NCI-H2196 treated with DMSO at 0.1 percent for 48 hours (cell line): Measurements from ENCODE around the gene ST6GALNAC3.

ENCODE experiments used
- DNase-seq: peaks from one replicate; lab custom pipeline; 2025; ENCODE audit not compliant: unreplicated experiment; lab: John Stamatoyannopoulos, UW

The ST6GALNAC3 gene

GRCh38 chr1:76568573-76569238, 494.2 kb downstream of the ST6GALNAC3 start:
- DNase-seq, result no peak

DNA sequence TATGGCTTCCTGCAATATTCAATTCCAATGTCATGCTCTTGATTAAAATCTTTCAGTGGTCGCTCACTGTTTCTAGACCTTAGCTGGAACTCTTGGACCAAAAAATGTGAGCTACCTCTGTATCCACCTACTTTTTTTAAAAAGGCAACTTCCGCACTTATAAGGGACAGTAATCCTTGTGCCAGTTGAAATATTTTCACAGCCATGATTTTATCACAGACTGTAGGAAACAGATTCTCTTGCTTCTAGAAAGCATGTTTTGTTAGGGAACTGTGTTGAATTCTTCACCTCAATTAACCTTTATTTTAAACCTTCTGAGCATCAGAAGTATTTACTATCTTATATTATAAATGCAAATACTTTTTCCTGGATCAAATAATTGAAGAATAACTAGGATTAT, 496.7 kb downstream of the ST6GALNAC3 start:
- no peak for DNase-seq

DNA sequence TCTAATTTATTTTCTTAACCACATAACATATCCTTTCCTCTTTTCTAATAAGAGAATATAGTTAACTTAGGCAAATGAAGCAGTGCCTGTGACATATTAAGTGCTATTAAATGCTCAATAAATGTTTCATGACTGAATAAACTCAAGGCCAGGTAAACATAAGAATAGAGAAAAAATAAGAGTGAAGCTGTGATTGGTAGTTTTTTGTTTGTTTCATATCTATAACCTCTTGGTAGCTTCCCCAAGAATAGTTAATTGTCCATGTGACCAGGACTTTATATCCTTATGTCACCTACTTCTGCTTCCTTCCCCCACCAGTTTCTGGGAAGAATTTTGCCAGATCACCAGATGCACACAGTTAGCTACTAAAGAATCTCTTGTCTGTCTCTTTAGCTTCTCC, 497.7 kb downstream of the ST6GALNAC3 start:
- DNase-seq, result no peak

DNA sequence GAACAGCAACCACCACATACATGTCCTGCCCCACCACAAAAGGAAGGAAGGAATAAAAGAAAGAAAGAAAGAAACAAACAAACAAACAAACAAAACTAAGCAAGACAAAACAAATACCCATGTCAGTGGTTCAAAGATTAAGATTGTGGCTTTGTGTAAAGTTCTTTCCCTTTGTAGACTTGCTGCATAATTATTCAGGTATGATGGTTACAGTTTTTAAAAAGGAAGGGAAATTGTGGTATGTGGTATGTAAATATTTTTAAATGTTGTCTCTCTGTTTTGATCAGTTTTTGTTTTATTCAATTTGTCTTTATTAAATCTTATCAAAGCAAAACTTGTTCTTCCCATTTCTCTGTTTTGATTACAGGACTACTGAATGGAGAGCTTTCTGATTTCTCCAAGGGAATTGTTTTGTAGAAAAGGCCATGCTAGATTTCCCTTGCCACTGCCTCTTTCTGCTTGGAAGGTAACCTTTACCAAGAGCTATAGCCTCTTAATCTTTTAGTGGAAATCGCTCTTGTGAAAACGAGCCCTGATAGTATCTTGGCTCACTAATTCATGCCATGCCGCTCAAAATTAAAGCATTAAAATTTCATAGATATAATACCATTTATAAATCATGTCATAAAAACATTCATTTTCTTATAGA, 502.5 kb downstream of the ST6GALNAC3 start:
- DNase-seq, result no peak

DNA sequence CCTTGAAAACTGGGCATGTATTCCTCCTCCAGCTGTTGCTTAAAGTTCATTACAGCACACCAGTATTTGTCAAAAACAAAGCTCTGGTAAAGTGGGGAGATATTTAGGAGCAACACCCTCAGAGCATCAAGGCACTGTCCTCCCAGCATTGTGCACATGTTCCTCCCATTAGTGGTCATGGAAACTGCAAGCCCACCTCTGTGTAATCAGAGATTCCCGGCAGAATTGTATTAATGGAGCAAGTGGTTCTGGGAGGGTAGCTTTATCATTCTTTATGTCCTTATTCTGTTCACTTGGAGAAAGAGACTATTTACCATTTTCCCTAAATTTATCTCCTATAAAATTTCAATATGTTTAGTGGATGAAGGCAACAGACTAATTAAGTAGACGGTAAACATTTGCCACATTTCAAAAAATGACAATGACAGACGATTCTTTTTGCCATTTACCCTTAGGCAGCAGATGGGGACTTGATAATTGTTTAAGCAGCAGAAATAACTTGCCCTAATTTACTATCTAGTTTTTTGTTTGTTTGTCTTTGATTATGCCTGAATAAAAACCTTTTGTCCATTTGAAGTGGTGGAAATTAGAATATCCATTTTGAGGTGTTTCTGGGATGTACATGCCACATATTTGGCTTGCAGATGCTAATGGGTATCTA, 503.1 kb downstream of the ST6GALNAC3 start:
- DNase-seq, result no peak

DNA sequence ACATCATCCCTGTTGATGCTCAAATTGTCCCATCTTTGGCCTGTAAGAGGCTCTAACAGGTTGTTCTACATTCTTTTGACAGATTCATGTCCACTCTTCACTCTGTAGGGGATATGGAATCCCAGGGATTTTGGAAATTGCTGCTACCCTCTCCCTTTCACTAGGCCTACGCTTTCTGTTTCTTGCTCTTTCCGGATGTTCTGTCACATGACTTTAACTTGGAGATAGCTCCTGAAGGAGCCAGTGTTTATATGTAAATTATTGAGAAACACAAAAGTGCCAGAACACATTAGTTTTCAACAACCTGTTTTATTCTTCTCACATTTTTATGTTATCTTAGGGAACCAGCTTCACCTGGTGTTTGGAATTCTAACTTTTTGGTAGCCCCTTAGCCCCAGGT, 505.7 kb downstream of the ST6GALNAC3 start:
- DNase-seq, result no peak

- DNase-seq, result no peak
These were observed 507.2 kb downstream of the ST6GALNAC3 start for GRCh38 chr1:76581712-76582111.

DNA sequence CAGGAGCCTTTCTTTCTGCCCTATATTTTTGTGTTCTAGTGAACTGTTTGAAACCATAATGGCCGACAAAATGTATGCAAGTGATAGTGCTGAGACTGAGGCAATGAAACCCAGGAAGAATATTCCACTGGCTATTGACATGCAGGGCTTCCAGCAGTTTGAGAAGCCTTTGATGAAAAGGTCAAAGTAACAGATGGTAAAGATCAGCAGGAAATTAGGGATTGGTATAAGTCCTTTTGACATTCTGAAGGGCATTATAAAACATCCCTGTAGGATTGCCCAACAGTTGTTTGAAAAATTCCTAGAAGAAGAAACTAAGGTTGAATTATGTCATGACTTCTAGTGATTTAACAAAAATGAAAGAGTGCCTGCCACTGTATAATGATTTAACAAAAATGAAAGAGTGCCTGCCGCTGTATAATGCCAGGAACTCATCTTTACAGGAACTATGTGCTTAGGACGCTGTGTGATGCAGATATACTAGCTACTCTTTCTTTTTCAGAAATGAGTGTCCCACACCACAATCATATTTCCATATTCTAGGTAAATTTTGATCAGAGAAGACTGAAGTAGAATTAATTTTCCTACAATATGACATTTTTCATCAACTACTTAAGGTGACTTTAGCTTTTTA, 508.8 kb downstream of the ST6GALNAC3 start:
- no peak for DNase-seq

DNA sequence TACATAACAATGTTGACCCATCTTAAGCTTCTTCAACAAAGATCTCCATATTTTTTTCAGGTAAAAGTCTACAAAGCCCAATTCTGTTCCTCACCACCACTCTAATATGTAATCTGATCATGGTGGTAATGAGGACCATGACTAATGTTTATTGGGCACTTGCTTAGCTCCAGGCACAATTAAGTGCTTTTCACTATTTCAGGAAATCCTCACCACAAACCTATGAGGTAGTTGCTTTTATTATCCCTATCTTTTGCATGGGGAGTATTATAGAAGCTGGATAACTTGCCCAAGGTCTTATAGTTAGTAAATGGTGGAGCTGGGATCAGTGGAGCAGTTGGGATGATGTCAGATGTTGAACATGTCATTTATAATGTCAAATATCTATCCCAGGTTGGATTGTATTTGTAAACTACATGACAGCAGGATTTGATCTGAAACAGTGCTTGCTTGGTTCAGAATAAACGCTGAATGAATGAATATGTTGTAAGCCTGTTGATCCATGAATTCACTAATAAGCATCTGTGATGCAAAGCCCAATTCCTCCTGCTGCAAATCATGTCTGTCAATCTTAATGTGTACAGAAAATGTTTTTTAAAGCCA, 509.4 kb downstream of the ST6GALNAC3 start:
- DNase-seq, result no peak

GRCh38 chr1:76585980-76586674, 511.6 kb downstream of the ST6GALNAC3 start:
- no peak for DNase-seq

- no peak for DNase-seq
These were observed 512.7 kb downstream of the ST6GALNAC3 start for GRCh38 chr1:76587212-76587611.

DNA sequence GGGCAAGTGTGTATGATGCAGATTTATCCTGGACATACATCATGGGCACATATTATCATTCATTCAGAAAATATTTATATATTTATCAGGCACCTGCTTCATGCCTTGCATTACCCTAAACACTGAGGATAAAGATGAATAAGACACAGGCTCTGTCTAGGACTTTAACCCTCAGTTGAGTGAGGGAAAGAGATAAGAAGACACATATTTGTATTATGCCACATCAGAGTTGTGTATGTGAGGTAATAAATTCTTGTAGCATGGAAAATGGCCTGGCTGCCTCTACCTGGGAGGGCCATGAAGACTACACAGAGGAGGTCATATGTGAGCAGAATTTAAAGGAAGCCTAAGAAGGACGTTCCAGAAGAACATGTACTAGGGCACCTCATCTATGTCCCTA, 516.9 kb downstream of the ST6GALNAC3 start:
- DNase-seq, result no peak

DNA sequence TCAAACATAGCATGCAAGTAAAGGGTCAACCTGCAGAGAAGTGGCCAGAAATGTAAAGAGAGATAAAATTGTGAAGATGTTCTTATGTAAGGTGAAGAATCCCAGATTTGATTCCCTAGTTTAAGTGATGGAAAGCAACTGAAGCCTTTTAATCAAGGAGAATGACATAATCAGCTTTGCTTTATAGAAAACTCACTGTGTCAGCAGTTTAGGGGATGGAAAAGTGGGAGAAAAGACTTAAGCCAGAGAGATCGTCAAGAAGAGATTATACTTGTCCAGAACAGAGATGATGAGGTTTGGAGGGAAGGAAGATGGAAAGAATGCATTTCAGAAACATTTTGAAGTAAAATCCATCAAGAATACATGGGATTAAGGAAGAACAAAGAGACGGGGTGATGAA, 517.4 kb downstream of the ST6GALNAC3 start:
- DNase-seq, result no peak

DNA sequence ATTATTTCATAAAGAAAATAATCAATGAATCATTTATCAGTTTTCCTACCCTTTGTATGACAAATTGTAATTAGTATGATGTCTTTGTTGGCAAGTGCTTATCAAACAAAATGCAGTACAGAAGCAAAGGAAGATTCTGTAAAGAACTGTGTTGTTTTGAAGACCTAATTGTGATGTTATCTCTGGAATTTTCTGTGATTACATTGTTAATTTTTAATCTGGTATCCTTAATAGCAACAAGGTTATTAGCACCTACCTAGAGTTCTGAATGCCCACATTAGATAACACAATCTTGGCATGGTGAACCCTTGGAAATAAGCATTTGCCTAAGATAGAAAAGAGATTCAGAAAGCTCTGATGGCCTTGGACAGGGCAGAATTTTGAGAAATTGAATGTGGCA, 518.6 kb downstream of the ST6GALNAC3 start:
- DNase-seq, result no peak

DNA sequence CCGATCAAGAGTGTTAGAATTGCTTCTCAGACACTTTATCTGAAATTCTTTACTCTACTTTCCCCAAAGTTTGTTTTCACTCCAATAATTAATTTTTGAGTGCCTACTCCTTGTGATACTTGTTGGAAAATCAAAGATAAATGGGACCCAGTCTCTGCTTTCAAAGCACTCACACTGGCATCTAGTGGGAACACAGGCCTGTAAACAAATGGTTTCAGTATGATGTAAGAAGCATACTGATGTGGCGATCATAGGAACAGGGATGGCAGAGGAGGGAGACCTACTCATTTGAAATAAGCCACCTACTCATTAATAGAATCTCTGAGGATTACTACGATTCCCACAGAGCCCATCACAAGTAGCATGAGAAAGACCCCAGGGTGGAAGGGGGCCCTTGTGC, 519.1 kb downstream of the ST6GALNAC3 start:
- no peak for DNase-seq

DNA sequence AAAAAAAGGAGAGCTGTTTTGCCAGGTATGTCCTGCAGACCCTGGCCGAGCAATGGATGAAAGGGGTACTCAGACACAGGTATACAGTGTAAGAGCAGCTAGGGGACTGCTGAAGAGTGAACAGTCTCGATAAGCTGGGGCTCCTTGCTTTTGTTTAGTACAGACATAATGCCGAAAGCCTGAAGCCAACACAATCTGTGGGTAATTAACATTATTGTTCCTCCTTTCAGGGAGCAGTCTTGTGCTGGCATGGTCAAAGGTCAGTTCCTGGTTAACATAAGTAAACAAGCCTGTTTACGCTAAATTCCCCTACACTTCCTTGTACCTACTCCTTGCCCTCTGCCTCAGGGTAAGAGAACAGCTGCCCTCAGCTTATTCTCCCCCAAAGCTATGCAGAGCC, 520.5 kb downstream of the ST6GALNAC3 start:
- no peak for DNase-seq

- no peak for DNase-seq
These were observed 526.9 kb downstream of the ST6GALNAC3 start for GRCh38 chr1:76601465-76601864.

DNA sequence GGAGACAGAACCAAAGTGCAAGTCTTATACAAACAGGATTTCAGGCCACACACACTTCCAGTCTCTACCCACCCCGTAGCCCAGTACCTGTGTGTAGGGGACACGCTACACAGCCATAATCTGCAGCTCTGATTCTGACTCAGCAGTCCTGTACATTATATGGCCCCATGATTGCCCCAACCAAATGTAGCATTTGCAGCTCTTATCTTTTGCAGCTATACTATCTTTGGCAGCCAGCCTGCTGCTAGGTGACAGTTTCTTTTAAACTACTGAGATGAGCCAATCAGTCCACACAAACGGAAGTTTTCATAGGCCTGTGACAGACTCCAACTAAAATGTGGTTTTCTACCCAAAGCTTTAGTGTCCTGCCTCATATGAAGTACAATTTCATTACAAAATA, 533.2 kb downstream of the ST6GALNAC3 start:
- no peak for DNase-seq

GRCh38 chr1:76611770-76612445, 537.4 kb downstream of the ST6GALNAC3 start:
- no peak for DNase-seq

DNA sequence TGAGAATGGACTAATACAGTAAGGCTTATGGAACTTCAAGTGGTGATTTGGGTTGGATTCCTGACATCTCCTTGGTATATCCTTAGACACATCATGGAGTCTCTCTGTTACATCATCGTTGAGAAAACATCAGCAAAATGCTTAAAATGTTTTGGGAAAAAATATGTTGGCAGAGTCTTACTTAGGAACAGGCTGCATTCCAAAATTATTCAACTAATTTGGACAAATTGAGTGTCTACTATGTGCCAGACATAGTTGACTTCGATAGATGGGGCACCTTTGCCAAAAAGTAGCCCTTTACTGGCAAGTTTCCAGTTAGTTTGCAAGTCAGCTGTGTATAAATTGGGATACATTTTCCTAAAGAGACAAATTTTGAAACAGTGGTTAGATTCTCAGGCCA, 539.3 kb downstream of the ST6GALNAC3 start:
- no peak for DNase-seq
